Activated T-cell treated with anti-CD3 and anti-CD28 coated beads, Interleukin-2, amount 50 U/mL, for 72 hours (primary cell): ENCODE data around the gene DPEP3. TPM values are rescaled to one million over a fixed set of nuclear protein-coding genes. Genes with fewer than 3 reads are reported as not detected.

Source experiments
- total RNA-seq, 2 donors: library from RNA; stranded (reverse); gene quantifications; one replicate each; pipeline ENCODE4 v1.2.3, GENCODE V29; 2022

DPEP3 gene
- total RNA-seq, 2 donors from 2014 or later: 0.12 to 0.16 TPM

Other genes starting within 250 kb of the DPEP3 start
- 10 to 100 TPM; 17.1 to 24.8 TPM for gene RANBP10, start 173.9 kb downstream of the DPEP3 start, total RNA-seq
- under 1 TPM; 0.39 to 0.86 TPM for gene TSNAXIP1, start 173.6 kb downstream of the DPEP3 start, total RNA-seq
- 10 to 100 TPM; 31.7 to 39.2 TPM for gene THAP11, start 138.2 kb downstream of the DPEP3 start, total RNA-seq
- gene NUTF2, start 133.6 kb downstream of the DPEP3 start, total RNA-seq: 10 to 100 TPM; 80.8 to 90.1 TPM
- 10 to 100 TPM; 43.6 to 59.4 TPM for gene CENPT, start 132.8 kb downstream of the DPEP3 start, total RNA-seq
- 10 to 100 TPM; 82.9 to 86.4 TPM for gene EDC4, start 107.4 kb downstream of the DPEP3 start, total RNA-seq
- gene NRN1L, start 95.6 kb downstream of the DPEP3 start, total RNA-seq: 1 to 10 TPM in 1 of 2 donors, under 1 TPM in 1; 0.60 to 1.9 TPM
- 10 to 100 TPM; 16.1 to 16.2 TPM for gene PSKH1, start 87.2 kb downstream of the DPEP3 start, total RNA-seq
- 1 to 10 TPM; 4.2 to 5.0 TPM for gene CTRL, start 48.6 kb downstream of the DPEP3 start, total RNA-seq
- gene PSMB10, start 43.6 kb downstream of the DPEP3 start, total RNA-seq: 100 to 1,000 TPM; 169 to 184 TPM
- 10 to 100 TPM; 12.3 to 20.1 TPM for gene LCAT, start 36.4 kb downstream of the DPEP3 start, total RNA-seq
- gene SLC12A4, start 11.9 kb downstream of the DPEP3 start, total RNA-seq: 10 to 100 TPM; 32.6 to 34.7 TPM
- gene DPEP2, start 19.0 kb upstream of the DPEP3 start, total RNA-seq: 10 to 100 TPM; 11.4 to 11.6 TPM
- not detected for gene DPEP2NB, start 35.4 kb upstream of the DPEP3 start, total RNA-seq
- gene DDX28, start 42.7 kb upstream of the DPEP3 start, total RNA-seq: 10 to 100 TPM; 12.6 to 13.4 TPM
- gene DUS2, start 42.8 kb upstream of the DPEP3 start, total RNA-seq: 10 to 100 TPM; 21.4 to 22.4 TPM
- gene NFATC3, start 104.9 kb upstream of the DPEP3 start, total RNA-seq: 10 to 100 TPM; 79.7 to 82.5 TPM